ENCODE results near the gene CLTCL1. TPM values are rescaled to one million over a fixed set of nuclear protein-coding genes. Genes with fewer than 3 reads are reported as not detected.

CLTCL1 gene
- total RNA-seq, 1 experiment from 2014 or later: 7.9 TPM

DNA sequence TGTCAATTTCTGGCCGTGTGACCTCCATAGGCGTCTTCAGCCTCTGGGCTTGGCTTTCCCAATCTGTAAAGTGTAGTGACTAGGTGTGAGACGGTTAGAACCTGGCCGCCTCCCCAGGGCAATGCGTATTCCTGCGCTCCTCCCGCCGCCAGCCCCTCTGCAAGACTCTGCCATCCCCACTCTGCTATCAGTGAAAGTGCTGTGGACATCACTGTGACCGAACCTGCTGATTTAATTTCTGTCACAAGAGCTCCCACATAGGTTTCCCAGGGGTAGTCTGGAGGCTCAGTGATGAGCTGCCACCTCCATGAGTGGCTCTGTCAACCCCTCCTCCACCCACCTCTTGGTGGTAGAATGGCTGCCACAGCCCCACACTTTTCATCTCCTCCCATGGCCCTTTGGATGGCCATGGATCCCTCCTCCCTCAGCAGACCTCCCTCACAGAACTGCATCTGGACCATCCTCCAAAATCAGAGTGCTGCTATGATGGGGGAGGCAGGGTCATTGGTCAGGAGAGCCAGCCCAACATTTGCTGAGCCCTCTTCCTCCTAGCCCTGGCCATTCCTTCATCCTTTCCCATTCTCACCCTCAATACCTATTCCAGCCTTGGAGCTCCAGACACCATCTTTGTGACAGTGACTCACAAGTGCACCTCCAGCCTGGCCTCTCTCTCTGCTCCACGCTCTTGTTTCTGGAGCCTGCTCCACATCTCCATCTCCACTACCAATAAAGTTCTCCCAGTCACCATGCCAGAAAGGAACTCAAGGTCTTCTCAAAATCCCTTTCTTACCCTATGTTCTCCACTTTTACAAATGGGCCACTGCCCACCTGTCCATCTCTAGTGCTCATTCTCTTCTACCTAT lies 140.0 kb downstream of the CLTCL1 start:
- H3K36me3 Mint-ChIP-seq (ENCODE audit: insufficient read depth, unreplicated experiment): no peaks in the 10 kb centered on the region
- H3K9me3 Mint-ChIP-seq (ENCODE audit: unreplicated experiment): no peaks in the 10 kb centered on the region
- H3K4me3 Mint-ChIP-seq (ENCODE audit: unreplicated experiment): peak overlapping the region; percentile 59
- ChIA-PET CTCF (interaction anchor here (1.6 kb wide), 1 partner anchor 27 kb away, joined by 3 read pairs; the partner anchor contains the start of gene SLC25A1), POLR2A (no interaction called here)
- Histone ChIP-seq H3K9me3 (no peaks in the 10 kb centered on the region), H3K4me1 (no peaks in the 10 kb centered on the region), H3K4me3 (ENCODE audit: low read depth, low read length) (no peak overlapping the region), H3K36me3 (ENCODE audit: control insufficient read depth, insufficient read depth, low read length) (no peaks in the 10 kb centered on the region), H3K27me3 (replicated peaks; ENCODE audit: control insufficient read depth, insufficient read depth, low read length) (no peaks in the 10 kb centered on the region)
- TF ChIP-seq, protein P1, sequence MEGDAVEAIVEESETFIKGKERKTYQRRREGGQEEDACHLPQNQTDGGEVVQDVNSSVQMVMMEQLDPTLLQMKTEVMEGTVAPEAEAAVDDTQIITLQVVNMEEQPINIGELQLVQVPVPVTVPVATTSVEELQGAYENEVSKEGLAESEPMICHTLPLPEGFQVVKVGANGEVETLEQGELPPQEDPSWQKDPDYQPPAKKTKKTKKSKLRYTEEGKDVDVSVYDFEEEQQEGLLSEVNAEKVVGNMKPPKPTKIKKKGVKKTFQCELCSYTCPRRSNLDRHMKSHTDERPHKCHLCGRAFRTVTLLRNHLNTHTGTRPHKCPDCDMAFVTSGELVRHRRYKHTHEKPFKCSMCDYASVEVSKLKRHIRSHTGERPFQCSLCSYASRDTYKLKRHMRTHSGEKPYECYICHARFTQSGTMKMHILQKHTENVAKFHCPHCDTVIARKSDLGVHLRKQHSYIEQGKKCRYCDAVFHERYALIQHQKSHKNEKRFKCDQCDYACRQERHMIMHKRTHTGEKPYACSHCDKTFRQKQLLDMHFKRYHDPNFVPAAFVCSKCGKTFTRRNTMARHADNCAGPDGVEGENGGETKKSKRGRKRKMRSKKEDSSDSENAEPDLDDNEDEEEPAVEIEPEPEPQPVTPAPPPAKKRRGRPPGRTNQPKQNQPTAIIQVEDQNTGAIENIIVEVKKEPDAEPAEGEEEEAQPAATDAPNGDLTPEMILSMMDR (IDR thresholded peaks at IDR 0.05; ENCODE audit: insufficient read depth in 1 of 2, low read depth in 1 of 2, low read length in 1 of 2, severe bottlenecking in 1 of 2, unreplicated experiment in 1 of 2): no peak
- no peak for DNase-seq
- intact Hi-C loops (cut with micrococcal nuclease; ENCODE audit: unreplicated experiment): no loop called here
- no TSS peak for BruUV-seq (replicated peaks)
- no peaks in the 10 kb centered on the region for H3K4me1 Mint-ChIP-seq (ENCODE audit: low read depth, unreplicated experiment)
- H3K27me3 Mint-ChIP-seq (ENCODE audit: insufficient read depth, unreplicated experiment): peaks cover 20% of the 10 kb centered on the region
- H3K27ac Mint-ChIP-seq (ENCODE audit: unreplicated experiment): no peak overlapping the region

DNA sequence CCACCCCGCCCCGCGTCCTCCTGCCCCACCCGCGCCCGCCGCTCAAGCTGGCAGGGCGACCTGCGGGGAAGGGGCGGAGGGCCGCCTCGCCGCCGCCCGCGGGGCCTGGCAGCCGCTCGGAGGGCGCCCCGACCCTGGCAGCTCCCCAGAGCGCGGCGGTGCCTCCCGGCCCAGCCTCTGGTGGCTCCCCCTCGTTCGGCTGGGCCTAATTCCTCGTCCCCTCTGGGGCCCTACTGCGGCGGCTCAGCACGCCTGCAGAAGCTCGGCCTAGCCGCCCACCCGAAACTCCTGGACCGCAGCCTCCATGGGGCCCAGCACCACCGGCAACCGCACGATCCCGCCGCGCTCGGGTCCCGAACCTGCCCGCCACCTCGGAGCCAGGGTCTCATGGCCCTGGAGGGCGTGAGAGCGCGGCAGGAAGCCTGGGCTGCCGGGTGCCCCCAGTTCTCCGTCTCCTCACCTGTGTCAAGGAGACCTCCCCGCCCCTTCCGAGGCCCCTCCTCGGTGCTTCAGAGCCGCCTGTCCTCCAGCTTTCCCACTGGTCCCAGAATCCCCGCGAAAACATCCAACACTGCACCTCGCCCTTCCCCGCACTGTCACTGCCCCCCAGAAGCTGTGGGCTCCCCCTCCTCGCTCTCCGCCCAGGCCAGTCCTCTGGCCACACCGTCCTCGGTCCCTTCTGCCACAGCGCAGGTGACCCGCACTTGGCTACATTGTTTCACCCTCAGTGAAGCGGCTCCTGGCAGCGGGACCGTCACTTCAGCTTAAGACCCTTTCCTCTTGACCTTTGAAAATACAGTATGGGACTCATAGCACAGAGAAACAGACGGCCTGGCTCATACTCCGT lies 140.8 kb downstream of the CLTCL1 start:
- TF ChIP-seq, protein P1 (IDR thresholded peaks at IDR 0.05; ENCODE audit: insufficient read depth in 1 of 2, low read depth in 1 of 2, low read length in 1 of 2, severe bottlenecking in 1 of 2, unreplicated experiment in 1 of 2): no peak
- BruUV-seq (replicated peaks): no TSS peak
- Histone ChIP-seq H3K27me3 (replicated peaks; ENCODE audit: control insufficient read depth, insufficient read depth, low read length) (no peaks in the 10 kb centered on the region), H3K4me3 (ENCODE audit: low read depth, low read length) (no peak overlapping the region), H3K4me1 (no peaks in the 10 kb centered on the region), H3K9me3 (no peaks in the 10 kb centered on the region), H3K36me3 (ENCODE audit: control insufficient read depth, insufficient read depth, low read length) (no peaks in the 10 kb centered on the region)
- H3K9me3 Mint-ChIP-seq (ENCODE audit: unreplicated experiment): no peaks in the 10 kb centered on the region
- H3K4me3 Mint-ChIP-seq (ENCODE audit: unreplicated experiment): peak overlapping the region; percentile 59
- intact Hi-C loops (cut with micrococcal nuclease; ENCODE audit: unreplicated experiment): no loop called here
- no peaks in the 10 kb centered on the region for H3K4me1 Mint-ChIP-seq (ENCODE audit: low read depth, unreplicated experiment)
- ChIA-PET POLR2A (no interaction called here), CTCF (interaction anchor here (1.6 kb wide), 1 partner anchor 28 kb away, joined by 3 read pairs; the partner anchor contains the start of gene SLC25A1)
- no peak overlapping the region for H3K27ac Mint-ChIP-seq (ENCODE audit: unreplicated experiment)
- H3K27me3 Mint-ChIP-seq (ENCODE audit: insufficient read depth, unreplicated experiment): peaks cover 20% of the 10 kb centered on the region
- H3K36me3 Mint-ChIP-seq (ENCODE audit: insufficient read depth, unreplicated experiment): no peaks in the 10 kb centered on the region
- DNase-seq: no peak

DNA sequence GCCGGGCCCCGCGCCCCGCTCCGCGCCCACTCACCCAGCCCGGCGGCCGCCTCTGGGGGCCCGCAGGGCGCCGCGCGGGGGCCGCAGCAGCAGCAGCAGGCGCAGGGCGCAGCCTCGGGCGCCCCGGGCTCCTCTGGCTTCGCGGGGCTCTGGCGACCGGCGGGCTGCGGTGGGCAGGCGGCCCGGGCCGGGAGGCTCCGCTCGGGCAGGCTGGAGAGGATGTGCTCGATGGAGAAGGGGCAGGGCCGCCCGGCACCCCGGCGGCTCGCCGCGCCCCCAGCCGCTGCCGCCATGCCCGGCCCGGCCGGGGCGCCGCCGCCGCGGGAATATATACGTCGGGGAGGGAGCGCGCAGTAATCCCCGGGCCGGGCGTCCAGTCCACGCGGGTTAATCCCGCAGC lies 141.5 kb downstream of the CLTCL1 start, which contains the start of gene GSC2:
TSS of gene GSC2 (minus strand) at position 302 of the 400 bp plus-strand sequence. CDS start at position 293, 9 bp downstream.
- no peaks in the 10 kb centered on the region for H3K9me3 Mint-ChIP-seq (ENCODE audit: unreplicated experiment)
- no peak within 1 kb of the TSS for H3K27ac Mint-ChIP-seq (ENCODE audit: unreplicated experiment)
- intact Hi-C loops (cut with micrococcal nuclease; ENCODE audit: unreplicated experiment): no loop called here
- H3K36me3 Mint-ChIP-seq (ENCODE audit: insufficient read depth, unreplicated experiment): no peaks in the 10 kb centered on the region
- CTCF ChIA-PET: no interaction called here
- H3K4me3 ChIP-seq (ENCODE audit: low read depth, low read length): peak within 1 kb of the TSS; percentile 27
- H3K36me3 ChIP-seq (ENCODE audit: control insufficient read depth, insufficient read depth, low read length): no peaks in the 10 kb centered on the region
- no peaks in the 10 kb centered on the region for H3K4me1 Mint-ChIP-seq (ENCODE audit: low read depth, unreplicated experiment)
- no TSS peak for BruUV-seq (replicated peaks)
- POLR2A ChIA-PET: interaction anchor here (0.5 kb wide), 1 partner anchor 13 kb away, joined by 6 read pairs; no protein-coding TSS in a partner anchor
- peak within 1 kb of the TSS; percentile 59 for H3K4me3 Mint-ChIP-seq (ENCODE audit: unreplicated experiment)
- no peaks in the 10 kb centered on the region for H3K27me3 ChIP-seq (replicated peaks; ENCODE audit: control insufficient read depth, insufficient read depth, low read length)
- DNase-seq: no peak
- TF ChIP-seq, protein P1 (IDR thresholded peaks at IDR 0.05; ENCODE audit: insufficient read depth in 1 of 2, low read depth in 1 of 2, low read length in 1 of 2, severe bottlenecking in 1 of 2, unreplicated experiment in 1 of 2): no peak
- H3K9me3 ChIP-seq: no peaks in the 10 kb centered on the region
- H3K4me1 ChIP-seq: no peaks in the 10 kb centered on the region
- H3K27me3 Mint-ChIP-seq (ENCODE audit: insufficient read depth, unreplicated experiment): peaks cover 20% of the 10 kb centered on the region

All from Caco-2 (cell line).